Trophoblast cell (in vitro differentiated cells and primary cell): ENCODE measurements around the gene CLGN.

Experiments
- DNase-seq, 2 donors: peaks; one replicate each; pipeline ENCODE4 v3.0.0-alpha.2; 2016
- H2AFZ ChIP-seq: 2 replicates; pipeline ENCODE4 v1.6.1; 2013; ENCODE audit warnings: low read length, moderate library complexity, mild to moderate bottlenecking; ENCODE audit not compliant: insufficient read depth, poor library complexity
- H2AK5ac ChIP-seq: 2 replicates; pipeline ENCODE4 v1.6.1; 2013; ENCODE audit warnings: mild to moderate bottlenecking, low read length
- H2BK120ac ChIP-seq: 2 replicates; pipeline ENCODE4 v1.6.1; 2013; ENCODE audit warnings: low read length, mild to moderate bottlenecking, moderate library complexity; ENCODE audit not compliant: insufficient read depth, poor library complexity
- H2BK12ac ChIP-seq: 2 replicates; pipeline ENCODE4 v1.6.1; 2013; ENCODE audit warnings: mild to moderate bottlenecking, low read length, moderate library complexity
- H2BK5ac ChIP-seq: 2 replicates; pipeline ENCODE4 v1.6.1; 2013; ENCODE audit warnings: low read length, low read depth, moderate library complexity, mild to moderate bottlenecking; ENCODE audit not compliant: poor library complexity
- H3K14ac ChIP-seq: 2 replicates; pipeline ENCODE4 v1.6.1; 2013; ENCODE audit warnings: mild to moderate bottlenecking, low read length
- H3K18ac ChIP-seq: 2 replicates; pipeline ENCODE4 v1.6.1; 2013; ENCODE audit warnings: mild to moderate bottlenecking, low read length
- H3K23ac ChIP-seq: 2 replicates; pipeline ENCODE4 v1.6.1; 2013; ENCODE audit warnings: low read length
- H3K27ac ChIP-seq: 2 replicates; pipeline ENCODE4 v1.5.1; 2013; ENCODE audit warnings: low read depth, mild to moderate bottlenecking, inconsistent platforms, low read length, moderate library complexity
- H3K27me3 ChIP-seq: 2 replicates; pipeline ENCODE4 v1.6.1; 2013; ENCODE audit warnings: inconsistent platforms, mild to moderate bottlenecking, low read length, moderate library complexity; ENCODE audit not compliant: insufficient read depth
- H3K36me3 ChIP-seq, 2 experiments: 1 replicate in 1 of 2; 2 replicates in 1 of 2; pipeline ENCODE4 v1.6.1; 2013; ENCODE audit warnings: low read length in 2 of 2, mild to moderate bottlenecking in 2 of 2, moderate library complexity in 1 of 2; ENCODE audit not compliant: insufficient read depth in 2 of 2, control insufficient read depth in 1 of 2
- H3K4ac ChIP-seq: 2 replicates; pipeline ENCODE4 v1.6.1; 2013; ENCODE audit warnings: low read depth, mild to moderate bottlenecking, low read length, moderate library complexity
- H3K4me1 ChIP-seq, 2 experiments: 1 replicate in 1 of 2; 2 replicates in 1 of 2; pipeline ENCODE4 v1.6.1; 2013; ENCODE audit warnings: low read length in 2 of 2, mild to moderate bottlenecking in 2 of 2, moderate library complexity in 1 of 2; ENCODE audit not compliant: insufficient read depth in 2 of 2, control insufficient read depth in 1 of 2
- H3K4me2 ChIP-seq: 2 replicates; pipeline ENCODE4 v1.6.1; 2013; ENCODE audit warnings: inconsistent platforms, mild to moderate bottlenecking, low read length, moderate library complexity
- H3K4me3 ChIP-seq: 2 replicates; pipeline ENCODE4 v1.5.1; 2013; ENCODE audit warnings: mild to moderate bottlenecking, low read depth, low read length, inconsistent platforms
- H3K79me1 ChIP-seq: one replicate; pipeline ENCODE4 v1.6.1; 2013; ENCODE audit warnings: low read length
- H3K79me2 ChIP-seq: 2 replicates; pipeline ENCODE4 v1.6.1; 2013; ENCODE audit warnings: low read length, mild to moderate bottlenecking; ENCODE audit not compliant: control insufficient read depth, insufficient read depth, poor library complexity
- H3K9ac ChIP-seq: 2 replicates; pipeline ENCODE4 v1.6.1; 2013; ENCODE audit warnings: mild to moderate bottlenecking, low read length
- H3K9me3 ChIP-seq: 2 replicates; pipeline ENCODE4 v1.6.1; 2013; ENCODE audit warnings: low read depth, mild to moderate bottlenecking, control low read depth, inconsistent platforms, low read length; ENCODE audit not compliant: insufficient read depth
- H4K12ac ChIP-seq: 2 replicates; pipeline ENCODE4 v1.6.1; 2013; ENCODE audit warnings: low read depth, mild to moderate bottlenecking, low read length, moderate library complexity
- H4K8ac ChIP-seq: 2 replicates; pipeline ENCODE4 v1.6.1; 2013; ENCODE audit warnings: low read depth, mild to moderate bottlenecking, low read length, moderate library complexity
- H4K91ac ChIP-seq: one replicate; pipeline ENCODE4 v1.6.1; 2013; ENCODE audit warnings: low read depth, mild to moderate bottlenecking, low read length, moderate library complexity
- WGBS: extraction: QIAGEN DNeasy Blood & Tissue Kit; methylation state at CpG from one replicate; pipeline ENCODE4 v1.1.7; 2013; ENCODE audit warnings: missing lambda C conversion rate; ENCODE audit not compliant: insufficient read length, insufficient coverage; ENCODE audit errors: extremely low coverage; 5-methylcytosine and 5-hydroxymethylcytosine counted together

CLGN gene

GRCh38 chr4:140406292-140406691, 21.2 kb downstream of the CLGN start:
- H3K4me2 ChIP-seq: no peak overlapping the region
- H4K12ac ChIP-seq: no peak overlapping the region
- H4K91ac ChIP-seq: no peak overlapping the region
- no peaks in the 10 kb centered on the region for H3K4me1 ChIP-seq
- H2BK12ac ChIP-seq: no peak overlapping the region
- H3K79me2 ChIP-seq: no peaks in the 10 kb centered on the region
- H2AFZ ChIP-seq: no peak overlapping the region
- H3K27me3 ChIP-seq: no peaks in the 10 kb centered on the region
- H2AK5ac ChIP-seq: no peak overlapping the region
- H3K4me3 ChIP-seq: no peak overlapping the region
- H3K23ac ChIP-seq: no peak overlapping the region
- H3K14ac ChIP-seq: no peak overlapping the region
- no peaks in the 10 kb centered on the region for H3K79me1 ChIP-seq
- H3K9ac ChIP-seq: no peak overlapping the region
- no peak overlapping the region for H3K18ac ChIP-seq
- DNase-seq: no peak
- H3K9me3 ChIP-seq: no peaks in the 10 kb centered on the region
- no peak overlapping the region for H3K4ac ChIP-seq
- H3K27ac ChIP-seq: no peak overlapping the region
- no peak overlapping the region for H2BK5ac ChIP-seq
- no peak overlapping the region for H2BK120ac ChIP-seq
- H3K36me3 ChIP-seq: no peaks in the 10 kb centered on the region
- no peak overlapping the region for H4K8ac ChIP-seq

- no peaks in the 10 kb centered on the region for H3K79me1 ChIP-seq
- no peak overlapping the region for H2BK12ac ChIP-seq
- H2BK120ac ChIP-seq: no peak overlapping the region
- H4K8ac ChIP-seq: no peak overlapping the region
- H2BK5ac ChIP-seq: no peak overlapping the region
- H3K4ac ChIP-seq: no peak overlapping the region
- no peak overlapping the region for H2AFZ ChIP-seq
- no peak overlapping the region for H3K18ac ChIP-seq
- no peaks in the 10 kb centered on the region for H3K27me3 ChIP-seq
- no peak overlapping the region for H3K23ac ChIP-seq
- no peak overlapping the region for H3K9ac ChIP-seq
- no peak overlapping the region for H3K4me2 ChIP-seq
- no peaks in the 10 kb centered on the region for H3K4me1 ChIP-seq
- no peaks in the 10 kb centered on the region for H3K9me3 ChIP-seq
- no peak overlapping the region for H3K14ac ChIP-seq
- H4K91ac ChIP-seq: no peak overlapping the region
- no peak overlapping the region for H3K27ac ChIP-seq
- no peak overlapping the region for H2AK5ac ChIP-seq
- H4K12ac ChIP-seq: no peak overlapping the region
- no peak for DNase-seq
- no peak overlapping the region for H3K4me3 ChIP-seq
- WGBS: no CpG with 5 or more reads among the region's 2 CpGs
- no peaks in the 10 kb centered on the region for H3K79me2 ChIP-seq
- no peaks in the 10 kb centered on the region for H3K36me3 ChIP-seq
These were observed 27.3 kb downstream of the CLGN start for GRCh38 chr4:140400111-140400510.

- H3K9me3 ChIP-seq: no peaks in the 10 kb centered on the region
These were observed 31.8 kb downstream of the CLGN start for GRCh38 chr4:140395668-140396067.

GRCh38 chr4:140388015-140388414, 39.4 kb downstream of the CLGN start:
- Histone ChIP-seq H3K4ac (no peak overlapping the region), H3K79me1 (no peaks in the 10 kb centered on the region), H2BK12ac (no peak overlapping the region), H2BK120ac (no peak overlapping the region), H3K27me3 (no peaks in the 10 kb centered on the region), H3K27ac (no peak overlapping the region), H3K9me3 (no peaks in the 10 kb centered on the region), H3K79me2 (no peaks in the 10 kb centered on the region), H3K23ac (no peak overlapping the region), H2AFZ (no peak overlapping the region), H3K18ac (no peak overlapping the region), H3K36me3 (peaks cover 0 to under 1% of the 10 kb centered on the region in 2 experiments), H3K4me1 (no peaks in the 10 kb centered on the region), H2AK5ac (no peak overlapping the region), H3K14ac (no peak overlapping the region), H4K12ac (no peak overlapping the region), H4K8ac (no peak overlapping the region), H3K4me2 (no peak overlapping the region), H3K9ac (no peak overlapping the region), H4K91ac (no peak overlapping the region), H3K4me3 (no peak overlapping the region), H2BK5ac (no peak overlapping the region)
- WGBS: no CpG with 5 or more reads among the region's 1 CpG
- DNase-seq: no peak

More at GRCh38 chr4:140395668-140396067, 31.8 kb downstream of the CLGN start:
- no peak overlapping the region for H2AFZ ChIP-seq
- WGBS: no CpG with 5 or more reads among the region's 5 CpGs
- no peaks in the 10 kb centered on the region for H3K79me2 ChIP-seq
- H2BK12ac ChIP-seq: no peak overlapping the region
- H3K4ac ChIP-seq: no peak overlapping the region
- H4K8ac ChIP-seq: no peak overlapping the region
- no peaks in the 10 kb centered on the region for H3K79me1 ChIP-seq
- no peaks in the 10 kb centered on the region for H3K27me3 ChIP-seq
- no peaks in the 10 kb centered on the region for H3K4me1 ChIP-seq
- no peak overlapping the region for H3K18ac ChIP-seq
- no peak overlapping the region for H3K14ac ChIP-seq
- no peak overlapping the region for H4K12ac ChIP-seq
- no peak overlapping the region for H3K23ac ChIP-seq
- no peaks in the 10 kb centered on the region for H3K36me3 ChIP-seq
- H2BK5ac ChIP-seq: no peak overlapping the region
- no peak overlapping the region for H4K91ac ChIP-seq
- no peak overlapping the region for H3K4me2 ChIP-seq
- no peak overlapping the region for H2AK5ac ChIP-seq
- H2BK120ac ChIP-seq: no peak overlapping the region
- no peak overlapping the region for H3K4me3 ChIP-seq
- H3K27ac ChIP-seq: no peak overlapping the region
- no peak overlapping the region for H3K9ac ChIP-seq
- no peak for DNase-seq

GRCh38 chr4:140382732-140383131, 44.7 kb downstream of the CLGN start:
- no peak overlapping the region for H2AFZ ChIP-seq

More at GRCh38 chr4:140382732-140383131, 44.7 kb downstream of the CLGN start:
- H4K8ac ChIP-seq: no peak overlapping the region
- no peak overlapping the region for H3K23ac ChIP-seq
- H3K4me2 ChIP-seq: no peak overlapping the region
- no peak overlapping the region for H3K18ac ChIP-seq
- H3K9me3 ChIP-seq: no peaks in the 10 kb centered on the region
- no peak overlapping the region for H2AK5ac ChIP-seq
- H3K36me3 ChIP-seq: peaks cover 0 to 2% of the 10 kb centered on the region in 2 experiments
- H3K79me2 ChIP-seq: no peaks in the 10 kb centered on the region
- H3K27ac ChIP-seq: no peak overlapping the region
- H4K91ac ChIP-seq: no peak overlapping the region
- no peak overlapping the region for H3K14ac ChIP-seq
- no peak overlapping the region for H4K12ac ChIP-seq
- H3K4me3 ChIP-seq: no peak overlapping the region
- no peaks in the 10 kb centered on the region for H3K79me1 ChIP-seq
- no peak overlapping the region for H2BK120ac ChIP-seq
- H3K27me3 ChIP-seq: no peaks in the 10 kb centered on the region
- DNase-seq: no peak
- H2BK5ac ChIP-seq: no peak overlapping the region
- no peak overlapping the region for H3K9ac ChIP-seq
- H3K4me1 ChIP-seq: no peaks in the 10 kb centered on the region
- H2BK12ac ChIP-seq: no peak overlapping the region
- no peak overlapping the region for H3K4ac ChIP-seq
